Measurements from ENCODE around the gene PLET1. TPM values are rescaled to one million over a fixed set of nuclear protein-coding genes. Genes with fewer than 3 reads are reported as not detected.

Gene PLET1
- total RNA-seq, 4 donors from 2014 or later, result not detected

DNA sequence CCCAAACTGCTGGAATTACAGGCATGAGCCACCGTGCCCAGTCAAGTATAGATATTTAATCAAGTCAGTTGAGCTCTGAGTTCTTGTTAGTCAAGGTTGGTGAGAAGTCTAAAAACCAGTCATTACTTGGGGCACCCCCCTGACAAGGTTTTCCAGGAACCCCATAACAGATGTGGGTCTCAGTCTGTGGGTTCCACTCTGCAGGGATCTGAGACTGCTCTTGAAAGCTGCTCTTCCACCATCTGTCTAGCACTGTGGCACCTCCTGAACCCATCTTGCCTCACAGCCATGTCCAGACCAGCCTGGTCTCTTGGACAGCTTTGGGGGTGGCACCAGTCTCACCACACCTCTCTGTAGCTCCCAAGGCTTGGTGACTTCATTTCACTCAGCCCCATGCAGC lies 44.3 kb upstream of the PLET1 start:
- Histone ChIP-seq H3K27me3 (no peaks in the 10 kb centered on the region), H3K4me1 (peaks cover 0 to 9% (median 4%) of the 10 kb centered on the region in 4 donors), H3K36me3 (peaks cover 0 to 25% (median 0%) of the 10 kb centered on the region in 3 donors), H3K4me3 (no peak overlapping the region), H3K9me3 (no peaks in the 10 kb centered on the region), H3K27ac (no peak overlapping the region)
- 87 to 88% methylated on average over 1 of the region's 1 CpG for WGBS, 2 donors
- DNase-seq (ENCODE audit: low spot score in 2 of 2), result no peak
- TF ChIP-seq POLR2A (IDR thresholded peaks at IDR 0.05), result no peak

DNA sequence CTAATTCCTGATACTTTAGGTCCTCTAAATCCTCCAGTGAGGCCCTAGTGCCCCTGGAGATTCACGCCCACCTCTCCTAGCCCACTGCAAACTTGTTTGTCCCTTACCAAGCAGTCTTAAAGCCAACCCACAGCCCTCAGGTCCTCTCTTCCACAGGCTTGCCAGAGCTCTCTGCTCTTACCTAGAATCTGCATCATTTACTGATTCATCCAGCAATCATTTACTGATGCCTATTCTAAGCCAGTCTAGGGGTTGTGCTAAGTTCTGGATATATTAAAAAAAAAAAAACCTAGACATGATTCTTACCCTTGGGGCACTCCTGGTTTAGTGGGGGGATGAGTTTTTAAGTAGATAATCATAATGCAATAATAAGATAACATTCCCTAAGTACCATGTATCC lies 43.0 kb upstream of the PLET1 start:
- Histone ChIP-seq H3K36me3 (peaks cover 0 to 22% (median 0%) of the 10 kb centered on the region in 3 donors), H3K27ac (no peak overlapping the region), H3K27me3 (no peaks in the 10 kb centered on the region), H3K4me1 (peaks cover 0 to 9% (median 4%) of the 10 kb centered on the region in 4 donors), H3K4me3 (no peak overlapping the region), H3K9me3 (no peaks in the 10 kb centered on the region)
- no peak for TF ChIP-seq POLR2A (IDR thresholded peaks at IDR 0.05)
- no peak for TF ChIP-seq EP300 (IDR thresholded peaks at IDR 0.05)
- TF ChIP-seq, protein P1, sequence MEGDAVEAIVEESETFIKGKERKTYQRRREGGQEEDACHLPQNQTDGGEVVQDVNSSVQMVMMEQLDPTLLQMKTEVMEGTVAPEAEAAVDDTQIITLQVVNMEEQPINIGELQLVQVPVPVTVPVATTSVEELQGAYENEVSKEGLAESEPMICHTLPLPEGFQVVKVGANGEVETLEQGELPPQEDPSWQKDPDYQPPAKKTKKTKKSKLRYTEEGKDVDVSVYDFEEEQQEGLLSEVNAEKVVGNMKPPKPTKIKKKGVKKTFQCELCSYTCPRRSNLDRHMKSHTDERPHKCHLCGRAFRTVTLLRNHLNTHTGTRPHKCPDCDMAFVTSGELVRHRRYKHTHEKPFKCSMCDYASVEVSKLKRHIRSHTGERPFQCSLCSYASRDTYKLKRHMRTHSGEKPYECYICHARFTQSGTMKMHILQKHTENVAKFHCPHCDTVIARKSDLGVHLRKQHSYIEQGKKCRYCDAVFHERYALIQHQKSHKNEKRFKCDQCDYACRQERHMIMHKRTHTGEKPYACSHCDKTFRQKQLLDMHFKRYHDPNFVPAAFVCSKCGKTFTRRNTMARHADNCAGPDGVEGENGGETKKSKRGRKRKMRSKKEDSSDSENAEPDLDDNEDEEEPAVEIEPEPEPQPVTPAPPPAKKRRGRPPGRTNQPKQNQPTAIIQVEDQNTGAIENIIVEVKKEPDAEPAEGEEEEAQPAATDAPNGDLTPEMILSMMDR (IDR thresholded peaks at IDR 0.05), result no peak
- no peak for DNase-seq (ENCODE audit: low spot score in 2 of 2)
- WGBS, 2 donors, result 95 to 96% methylated on average over 1 of the region's 1 CpG

DNA sequence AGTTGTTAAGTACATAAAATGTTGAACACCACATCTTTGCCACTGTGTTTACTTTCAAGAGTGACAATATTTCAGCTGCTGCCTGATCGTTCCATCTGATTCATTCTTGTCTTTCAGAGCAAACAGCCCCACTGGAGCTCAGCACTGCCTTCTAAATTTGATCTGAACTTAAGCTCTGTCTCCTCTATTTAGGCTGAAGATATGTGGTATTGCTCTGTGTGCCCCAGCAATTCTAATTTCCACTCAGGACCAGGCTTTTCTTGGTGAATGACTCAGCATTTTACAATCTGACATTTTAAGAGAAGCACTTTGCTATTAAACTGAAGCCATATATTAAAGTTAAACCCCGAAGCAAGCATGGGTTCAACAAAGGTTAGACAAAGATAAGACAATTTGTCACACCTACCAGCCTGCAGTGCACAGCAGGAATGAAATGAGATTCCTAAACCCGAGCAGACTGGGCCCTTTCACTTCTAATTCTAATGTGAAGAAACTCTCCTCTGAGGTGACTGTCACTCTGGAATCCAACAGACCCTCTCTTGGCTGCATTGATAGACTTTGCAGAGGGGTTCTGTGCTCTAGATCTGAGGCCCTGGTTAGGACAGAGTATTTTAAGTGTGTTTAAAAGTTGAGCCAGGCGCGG lies 41.7 kb upstream of the PLET1 start:
- Histone ChIP-seq H3K27ac (no peak overlapping the region), H3K36me3 (peaks cover 0 to 26% (median 0%) of the 10 kb centered on the region in 3 donors)

DNA sequence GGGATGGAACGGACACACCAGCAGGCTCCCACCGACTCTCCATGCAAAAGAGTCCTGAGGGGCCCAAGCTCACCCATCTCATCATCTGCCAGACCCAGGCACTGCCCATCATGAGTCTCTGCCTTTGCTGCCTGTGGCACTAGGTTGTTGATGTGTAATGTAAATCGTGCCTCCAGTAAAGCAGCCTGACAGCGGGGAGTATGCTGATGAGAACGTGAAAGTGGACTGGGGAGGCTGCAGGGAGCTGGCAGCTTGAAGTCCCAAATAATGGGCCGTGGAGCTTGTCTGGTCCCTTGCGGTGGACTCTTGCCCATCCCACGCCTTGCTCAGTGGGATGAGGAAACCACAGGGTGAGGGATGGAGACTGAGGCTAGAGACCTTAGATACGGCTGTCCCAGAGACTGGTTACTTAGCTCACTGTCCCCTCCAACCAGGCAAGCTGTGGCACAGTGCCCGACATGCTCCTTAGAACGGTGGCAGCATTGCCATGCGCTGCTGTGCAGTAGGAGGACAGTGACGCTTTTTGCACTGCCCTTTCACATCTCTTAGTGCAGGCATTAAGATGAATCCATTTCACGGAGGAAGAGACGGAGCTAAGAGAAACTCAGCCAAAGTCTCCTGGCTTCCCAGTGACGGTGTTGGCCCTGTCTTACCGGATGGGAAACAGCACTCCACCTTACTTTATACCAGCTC lies 39.6 kb upstream of the PLET1 start:
- no peaks in the 10 kb centered on the region for H3K27me3 ChIP-seq
- no peaks in the 10 kb centered on the region for H3K9me3 ChIP-seq
- no peak overlapping the region for H3K27ac ChIP-seq
- H3K36me3 ChIP-seq, result peaks cover 0 to 37% (median 0%) of the 10 kb centered on the region in 3 donors
- no peak for DNase-seq (ENCODE audit: low spot score in 2 of 2)
- no peak overlapping the region for H3K4me3 ChIP-seq
- TF ChIP-seq POLR2A (IDR thresholded peaks at IDR 0.05) (no peak), EP300 (IDR thresholded peaks at IDR 0.05) (no peak)
- TF ChIP-seq, protein P1 (IDR thresholded peaks at IDR 0.05), result no peak
- H3K4me1 ChIP-seq, result peaks cover 0 to 9% (median 4%) of the 10 kb centered on the region in 4 donors
- 73 to 79% methylated on average over 17 of the region's 17 CpGs for WGBS, 2 donors

More for the DNA sequence above, 41.7 kb upstream of the PLET1 start:
- no peak for DNase-seq (ENCODE audit: low spot score in 2 of 2)
- Histone ChIP-seq H3K4me1 (peaks cover 0 to 9% (median 4%) of the 10 kb centered on the region in 4 donors), H3K9me3 (no peaks in the 10 kb centered on the region), H3K27me3 (no peaks in the 10 kb centered on the region), H3K4me3 (no peak overlapping the region)
- 58 to 59% methylated on average over 5 of the region's 5 CpGs for WGBS, 2 donors
- no peak for TF ChIP-seq POLR2A (IDR thresholded peaks at IDR 0.05)
- TF ChIP-seq, protein P1 (IDR thresholded peaks at IDR 0.05), result no peak
- TF ChIP-seq EP300 (IDR thresholded peaks at IDR 0.05), result no peak

DNA sequence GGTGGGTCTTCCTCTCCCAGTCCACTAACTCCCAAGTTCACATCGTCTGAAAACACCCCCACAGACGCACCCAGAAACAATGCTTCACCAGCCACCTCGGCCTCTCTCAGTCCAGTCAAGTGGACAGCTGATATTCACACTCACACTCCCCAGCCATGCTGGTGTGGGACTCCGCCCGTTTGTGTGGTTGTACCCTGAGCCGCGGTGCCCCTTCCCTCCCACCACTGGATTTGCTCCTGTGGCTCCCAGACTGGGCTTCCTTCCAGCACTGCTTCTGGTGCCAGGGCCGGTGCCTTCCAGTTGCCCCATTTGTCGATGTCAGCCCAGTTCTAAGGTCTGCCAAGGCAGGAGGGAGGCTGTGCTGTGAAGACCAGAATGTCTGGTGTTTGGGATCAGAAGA lies 37.9 kb upstream of the PLET1 start:
- Histone ChIP-seq H3K4me3 (no peak overlapping the region), H3K9me3 (no peaks in the 10 kb centered on the region), H3K4me1 (peaks cover 0 to 10% (median 4%) of the 10 kb centered on the region in 4 donors), H3K27ac (no peak overlapping the region), H3K36me3 (peaks cover 0 to 38% (median 0%) of the 10 kb centered on the region in 3 donors), H3K27me3 (no peaks in the 10 kb centered on the region)
- 59 to 66% methylated on average over 6 to 9 of the region's 9 CpGs for WGBS, 2 donors
- no peak for DNase-seq (ENCODE audit: low spot score in 2 of 2)
- TF ChIP-seq POLR2A (IDR thresholded peaks at IDR 0.05) (no peak), EP300 (IDR thresholded peaks at IDR 0.05) (no peak)
- TF ChIP-seq, protein P1 (IDR thresholded peaks at IDR 0.05), result no peak

Data from tibial nerve (tissue), 4 donors.